Frontal cortex (tissue), 4 donors: Measurements from ENCODE around the gene DMRTC2. TPM values are rescaled to one million over a fixed set of nuclear protein-coding genes. Genes with fewer than 3 reads are reported as not detected.
A peak's percentile ranks its signal among the peaks of the same experiment; 100 is the strongest.

Experiments used
- DNase-seq, 2 donors: peaks; one replicate each; pipeline ENCODE4 v3.0.0; 2012; ENCODE audit warnings: low spot score in 2 of 2
- FAIRE-seq: peaks from 2 replicates; lab custom pipeline; 2012; peaks lifted over from hg19 to GRCh38; lab: Jason Lieb, UNC
- total RNA-seq: library from RNA; depleted of rRNA; stranded (reverse); fragments of >200 nt; gene quantifications from one replicate; pipeline ENCODE4 v1.2.3, GENCODE V29; 2014
- donor health status: control.
- donor health status: control.
- donor health status: control.

DMRTC2 gene
- total RNA-seq, 1 donor from 2014 or later = not detected

GRCh38 chr19:41845051-41845590, 279 bp downstream of the DMRTC2 start:
- FAIRE-seq (no peak), DNase-seq (no peak)

- FAIRE-seq (no peak), DNase-seq (no peak)
Observed at GRCh38 chr19:41847351-41848105, 2.7 kb downstream of the DMRTC2 start.

- FAIRE-seq = no peak
Observed at GRCh38 chr19:41848666-41849065, 3.8 kb downstream of the DMRTC2 start.

GRCh38 chr19:41849067-41849466, 4.2 kb downstream of the DMRTC2 start:
- no peak for DNase-seq
- FAIRE-seq = no peak

More at GRCh38 chr19:41848666-41849065, 3.8 kb downstream of the DMRTC2 start:
- no peak for DNase-seq

- DNase-seq (no peak), FAIRE-seq (no peak)
Observed at GRCh38 chr19:41850381-41850780, 5.5 kb downstream of the DMRTC2 start.

- FAIRE-seq (no peak), DNase-seq (no peak)
Observed at GRCh38 chr19:41851456-41851855, 6.6 kb downstream of the DMRTC2 start.

- no peak for FAIRE-seq
- no peak for DNase-seq
Observed at GRCh38 chr19:41853344-41853743, 8.5 kb downstream of the DMRTC2 start.

- no peak for DNase-seq
- no peak for FAIRE-seq
Observed at GRCh38 chr19:41853768-41854167, 8.9 kb downstream of the DMRTC2 start.

GRCh38 chr19:41859213-41859617, 14.4 kb downstream of the DMRTC2 start:
- FAIRE-seq (no peak), DNase-seq (no peak)

- DNase-seq = peak; percentile 99
- FAIRE-seq = peak; percentile 84
Observed at GRCh38 chr19:41859618-41860418, 15.0 kb downstream of the DMRTC2 start, which contains the start of gene RPS19. RPS19 (plus strand) TSS chr19:41860255; CDS start chr19:41860775, 520 bp downstream.

- DNase-seq (no peak), FAIRE-seq (no peak)
Observed at GRCh38 chr19:41860419-41861115, 15.7 kb downstream of the DMRTC2 start.

- DNase-seq (no peak), FAIRE-seq (no peak)
Observed at GRCh38 chr19:41861116-41861768, 16.4 kb downstream of the DMRTC2 start.

GRCh38 chr19:41861846-41862245, 17.0 kb downstream of the DMRTC2 start:
- FAIRE-seq = no peak
- DNase-seq = no peak

- FAIRE-seq = no peak
Observed at GRCh38 chr19:41862445-41862986, 17.7 kb downstream of the DMRTC2 start.

GRCh38 chr19:41863209-41863931, 18.5 kb downstream of the DMRTC2 start:
- no peak for FAIRE-seq
- DNase-seq = no peak

More at GRCh38 chr19:41862445-41862986, 17.7 kb downstream of the DMRTC2 start:
- DNase-seq = no peak

GRCh38 chr19:41864374-41864773, 19.5 kb downstream of the DMRTC2 start:
- FAIRE-seq (no peak), DNase-seq (no peak)

GRCh38 chr19:41866284-41866683, 21.4 kb downstream of the DMRTC2 start:
- FAIRE-seq (no peak), DNase-seq (no peak)

GRCh38 chr19:41868120-41868988, 23.5 kb downstream of the DMRTC2 start:
- no peak for DNase-seq
- FAIRE-seq = no peak
